Pericardium fibroblast (primary cell): ENCODE data around the gene CDC42EP1. TPM values are rescaled to one million over a fixed set of nuclear protein-coding genes. Genes with fewer than 3 reads are reported as not detected.

Source experiments
- total RNA-seq: library from RNA; depleted of rRNA; stranded (reverse); fragments of >200 nt; gene quantifications from 2 replicates; pipeline ENCODE4 v1.2.3, GENCODE V29; 2015

The CDC42EP1 gene
- 118 and 169 TPM in 2 replicates for total RNA-seq

GRCh38 chr22:37559901-37560607 is at the start of gene CDC42EP1:
TSS of gene CDC42EP1 (plus strand) at chr22:37560480. CDS start at chr22:37566350, 5,870 bp downstream.

GRCh38 chr22:37519268-37520195 is 40.7 kb upstream of the CDC42EP1 start, which contains the start of gene CARD10:
TSS of gene CARD10 (minus strand) at chr22:37519415. CDS start at chr22:37519200, 215 bp downstream.

GRCh38 chr22:37608477-37609239 is 48.4 kb downstream of the CDC42EP1 start, which contains the start of gene GGA1:
TSS of gene GGA1 (plus strand) at chr22:37608834. CDS start at chr22:37608861, 27 bp downstream.

Other genes starting within 250 kb of the CDC42EP1 start
- gene ELFN2, start 133.0 kb upstream of the CDC42EP1 start, total RNA-seq: 0.23 and 0.60 TPM in 2 replicates
- not detected in 2 replicates for gene MFNG, start 74.1 kb upstream of the CDC42EP1 start, total RNA-seq
- gene CARD10, start 41.1 kb upstream of the CDC42EP1 start, total RNA-seq: 5.6 and 9.1 TPM in 2 replicates
- gene LGALS2, start 19.6 kb downstream of the CDC42EP1 start, total RNA-seq: 0.58 TPM in 1 of 2 replicates, not detected in the other
- 27.5 and 30.8 TPM in 2 replicates for gene GGA1, start 48.4 kb downstream of the CDC42EP1 start, total RNA-seq
- gene SH3BP1, start 79.2 kb downstream of the CDC42EP1 start, total RNA-seq: 16.1 and 18.7 TPM in 2 replicates
- gene PDXP, start 98.2 kb downstream of the CDC42EP1 start, total RNA-seq: 12.9 and 17.4 TPM in 2 replicates
- 4,461 and 4,473 TPM in 2 replicates for gene LGALS1, start 115.2 kb downstream of the CDC42EP1 start, total RNA-seq
- 8.6 and 14.6 TPM in 2 replicates for gene NOL12, start 125.9 kb downstream of the CDC42EP1 start, total RNA-seq
- gene TRIOBP, start 136.6 kb downstream of the CDC42EP1 start, total RNA-seq: 157 and 214 TPM in 2 replicates
- gene GCAT, start 247.5 kb downstream of the CDC42EP1 start, total RNA-seq: 32.4 and 40.8 TPM in 2 replicates